Putamen (tissue), 1 donor: ENCODE data around the gene IL4I1.

Experiments used
- DNase-seq: peaks from one replicate; pipeline ENCODE4 v3.0.0-alpha.2; 2016; ENCODE audit warnings: low spot score

IL4I1 gene

DNA sequence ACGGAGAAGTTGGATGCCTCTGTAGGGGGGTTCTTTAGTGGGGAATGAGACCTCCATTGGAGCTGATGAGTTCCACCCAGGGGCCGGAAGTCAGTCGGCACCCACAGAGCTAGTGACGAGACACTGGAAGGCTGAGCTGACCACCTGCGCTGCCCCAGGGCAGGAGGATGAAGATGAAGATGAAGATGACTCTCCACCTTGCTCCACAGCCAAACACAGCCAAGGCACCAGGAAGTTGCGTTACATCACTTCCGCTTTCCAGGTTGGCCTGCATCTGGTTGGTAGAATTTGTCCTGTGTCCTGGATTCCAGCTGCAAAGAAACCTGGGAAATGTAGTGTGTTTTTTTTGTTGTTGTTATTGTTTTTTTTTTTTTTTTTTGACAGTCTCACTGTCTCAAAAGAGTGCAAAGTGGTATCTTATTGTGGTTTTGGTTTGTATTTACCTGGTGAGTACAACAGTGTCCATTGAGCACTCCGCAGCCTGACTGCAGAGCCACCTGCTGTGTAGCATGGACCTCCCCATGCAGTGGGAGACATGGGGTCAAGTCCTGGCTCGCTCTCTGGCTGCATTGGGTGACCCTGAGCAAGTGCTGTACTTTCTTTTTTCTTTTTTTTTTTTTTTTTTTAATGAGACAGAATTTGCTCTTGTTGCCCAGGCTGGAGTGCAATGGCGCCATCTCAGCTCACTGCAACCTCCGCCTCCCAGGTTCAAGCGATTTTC, 17.3 kb downstream of the IL4I1 start:
- no peak for DNase-seq

DNA sequence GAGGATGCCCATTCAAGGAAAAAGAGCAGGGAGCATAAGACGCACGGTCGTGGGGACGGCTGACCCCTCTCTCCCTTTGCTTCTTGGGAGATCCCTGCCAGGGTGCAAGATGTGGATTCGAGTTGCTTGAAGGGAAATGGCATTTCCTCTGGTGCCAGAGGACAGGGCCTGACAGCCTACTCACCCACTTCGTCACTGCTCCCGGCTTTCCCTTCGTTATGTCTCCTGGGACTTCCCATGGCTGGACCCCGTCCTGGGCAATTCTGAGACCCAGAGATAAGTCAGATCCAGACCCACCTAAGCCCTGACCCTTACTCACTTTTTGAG, 18.0 kb downstream of the IL4I1 start:
- no peak for DNase-seq

DNA sequence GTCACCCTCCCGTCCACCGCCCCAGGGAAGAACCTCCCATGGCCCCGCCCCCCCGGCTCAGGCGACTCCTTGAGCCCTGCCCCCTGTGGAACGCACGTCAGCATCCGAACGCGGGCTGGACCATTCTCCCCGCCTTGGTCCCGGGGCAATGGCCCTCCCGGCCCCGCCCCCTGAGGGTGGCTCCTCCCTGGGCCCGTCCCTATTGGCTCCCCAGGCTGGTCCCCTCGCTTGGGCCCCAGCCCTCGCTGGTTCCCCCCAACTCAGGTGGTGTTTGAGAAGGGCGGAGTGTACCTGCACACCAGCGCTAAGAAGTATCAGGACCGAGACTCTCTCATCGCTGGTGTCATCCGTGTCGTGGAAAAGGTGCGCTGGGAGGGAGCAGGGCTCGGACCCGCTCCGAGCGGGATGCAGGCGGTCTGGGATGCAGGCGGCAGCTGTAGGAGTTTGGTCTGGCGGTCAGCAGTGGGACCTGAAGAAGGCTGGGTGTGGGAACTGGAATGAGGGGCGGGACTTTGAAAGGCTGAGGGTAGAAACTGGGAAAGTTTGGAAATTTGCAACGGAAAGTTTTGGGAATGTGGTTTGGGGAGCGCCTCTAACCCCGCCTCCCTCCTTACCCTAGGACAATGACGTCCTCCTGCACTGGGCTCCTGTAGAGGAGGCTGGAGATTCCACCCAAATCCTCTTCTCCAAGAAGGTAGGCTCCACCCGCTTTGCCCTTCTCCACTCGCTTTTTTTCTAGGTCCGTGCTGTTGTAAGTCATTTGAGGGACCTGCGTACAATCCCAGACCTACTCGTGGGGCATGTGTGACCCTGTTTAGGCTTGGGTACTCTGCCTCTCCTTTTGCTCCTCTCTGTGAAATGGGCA, 18.6 kb downstream of the IL4I1 start:
- DNase-seq, result peak; percentile 98

DNA sequence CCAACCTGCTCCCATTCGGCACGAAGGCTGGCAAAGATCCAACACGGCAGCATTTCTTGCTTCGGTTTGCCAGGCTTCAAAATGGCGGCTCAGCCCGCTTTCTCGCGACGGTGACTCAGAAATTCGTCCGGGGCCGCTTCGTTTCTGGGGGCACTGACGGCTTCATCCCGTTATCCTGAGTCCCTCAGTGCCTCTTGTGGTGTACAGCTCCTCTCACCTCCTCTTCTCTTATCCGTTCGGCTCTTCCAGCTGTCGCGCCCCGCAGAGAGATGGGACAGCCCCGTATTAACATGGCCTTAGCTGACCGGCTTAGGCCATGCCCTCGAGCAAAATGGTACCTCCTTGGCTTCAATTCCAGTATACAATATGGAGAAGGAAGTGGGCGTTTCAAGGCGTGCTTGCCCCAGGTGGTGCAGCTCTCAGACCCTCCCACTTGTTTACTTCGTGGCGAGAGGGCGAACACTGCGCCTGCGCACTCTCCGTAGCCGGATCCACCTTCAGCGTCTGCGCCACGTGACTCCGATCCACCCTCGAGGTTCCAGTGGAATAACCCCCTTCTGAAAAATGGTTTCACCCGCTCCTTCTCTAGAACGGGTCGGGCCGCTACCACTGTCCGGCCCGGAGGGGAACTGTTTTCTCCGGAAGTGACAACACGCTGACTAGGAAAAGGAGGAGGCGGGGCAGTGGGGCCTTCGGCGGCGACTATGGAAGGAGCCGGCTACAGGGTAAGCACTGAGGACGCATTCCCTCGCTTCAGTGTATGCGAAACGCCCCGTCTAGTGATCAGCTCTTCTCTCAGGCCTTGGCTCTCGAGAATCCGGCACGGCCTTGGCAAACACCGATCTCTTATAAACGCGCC, 19.4 kb downstream of the IL4I1 start, which contains the start of the genes AKT1S1 and TBC1D17:
TSS of gene AKT1S1 (minus strand) at position 336 of the 859 bp plus-strand sequence. CDS start 4,060 bp downstream, outside the sequence.
TSS of gene TBC1D17 (plus strand) at position 683 of the 859 bp plus-strand sequence. CDS start at position 705, 22 bp downstream.
- peak; percentile 100 for DNase-seq

DNA sequence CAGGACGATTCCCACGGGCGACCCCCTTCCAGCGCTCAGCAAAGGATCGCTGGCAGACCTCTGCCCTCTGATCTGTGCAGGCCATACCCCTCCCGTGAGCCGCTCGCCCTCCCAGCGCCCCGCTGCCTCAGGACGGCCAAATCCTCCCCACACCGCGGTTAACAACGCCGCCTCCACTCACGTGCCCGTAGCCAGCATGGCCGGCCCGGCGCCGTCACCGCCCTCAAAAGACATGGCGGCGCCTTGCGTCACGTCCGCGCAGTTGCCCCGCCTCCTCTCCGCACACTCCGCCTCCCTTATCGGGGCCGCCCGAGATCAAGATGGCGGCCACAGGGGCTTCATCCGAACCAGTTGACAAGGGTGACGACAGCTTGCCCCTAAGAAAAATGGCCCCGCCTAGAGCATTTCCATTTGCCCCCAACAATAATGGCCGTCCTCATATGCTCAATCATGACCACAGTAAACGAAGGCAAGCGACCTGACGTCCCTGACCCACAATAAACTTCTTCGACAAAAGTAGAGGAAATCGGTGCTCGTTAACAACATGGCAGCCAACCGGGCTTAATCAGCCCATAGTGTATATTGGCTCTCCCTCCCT, 20.2 kb downstream of the IL4I1 start:
- peak; percentile 99 for DNase-seq

DNA sequence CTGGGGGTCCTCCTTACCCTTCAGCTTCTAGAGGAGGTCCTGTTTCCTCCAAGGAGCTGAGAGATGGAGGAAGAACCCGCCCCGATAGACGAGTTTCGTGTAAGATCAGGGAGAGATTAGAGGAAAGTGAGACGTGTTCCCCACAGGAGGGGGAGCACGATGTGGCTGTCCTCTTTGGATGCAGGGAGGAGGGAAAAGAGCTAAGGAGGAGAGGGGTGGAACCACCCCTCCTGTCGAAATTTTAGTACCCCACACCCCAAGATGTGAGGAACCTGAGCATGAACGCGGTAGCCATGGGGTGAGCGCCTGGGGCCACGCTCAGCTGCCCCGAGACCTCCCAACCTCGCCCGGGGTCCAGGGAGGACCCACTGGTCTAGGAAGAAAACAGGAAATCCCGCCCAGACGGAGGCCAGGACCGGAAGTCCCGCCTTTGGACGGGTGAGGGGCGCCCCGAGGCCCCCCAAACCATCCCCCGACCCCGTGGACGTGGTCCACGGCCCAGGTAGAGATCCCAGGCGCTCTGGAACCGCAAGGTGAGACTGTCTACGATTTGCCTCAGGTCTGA, 20.7 kb downstream of the IL4I1 start:
- peak; percentile 56 for DNase-seq

DNA sequence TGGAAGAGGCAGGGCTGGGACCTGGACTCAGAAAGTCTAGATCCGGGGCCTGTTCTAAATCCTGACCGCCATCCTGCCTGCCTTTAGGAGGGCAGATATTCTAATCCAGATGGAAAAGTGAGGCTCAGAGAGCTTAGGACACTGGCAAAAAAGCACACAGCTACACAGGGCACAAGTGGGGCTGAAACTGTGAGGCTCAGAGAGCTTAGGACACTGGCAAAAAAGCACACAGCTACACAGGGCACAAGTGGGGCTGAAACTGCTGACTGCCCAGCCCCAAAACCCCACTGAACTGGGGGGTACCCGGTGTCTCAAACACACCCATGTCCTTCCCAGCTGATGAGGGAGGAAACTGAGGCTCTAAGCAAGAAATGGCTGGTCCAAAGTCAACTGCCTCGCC, 21.5 kb downstream of the IL4I1 start:
- DNase-seq, result no peak

DNA sequence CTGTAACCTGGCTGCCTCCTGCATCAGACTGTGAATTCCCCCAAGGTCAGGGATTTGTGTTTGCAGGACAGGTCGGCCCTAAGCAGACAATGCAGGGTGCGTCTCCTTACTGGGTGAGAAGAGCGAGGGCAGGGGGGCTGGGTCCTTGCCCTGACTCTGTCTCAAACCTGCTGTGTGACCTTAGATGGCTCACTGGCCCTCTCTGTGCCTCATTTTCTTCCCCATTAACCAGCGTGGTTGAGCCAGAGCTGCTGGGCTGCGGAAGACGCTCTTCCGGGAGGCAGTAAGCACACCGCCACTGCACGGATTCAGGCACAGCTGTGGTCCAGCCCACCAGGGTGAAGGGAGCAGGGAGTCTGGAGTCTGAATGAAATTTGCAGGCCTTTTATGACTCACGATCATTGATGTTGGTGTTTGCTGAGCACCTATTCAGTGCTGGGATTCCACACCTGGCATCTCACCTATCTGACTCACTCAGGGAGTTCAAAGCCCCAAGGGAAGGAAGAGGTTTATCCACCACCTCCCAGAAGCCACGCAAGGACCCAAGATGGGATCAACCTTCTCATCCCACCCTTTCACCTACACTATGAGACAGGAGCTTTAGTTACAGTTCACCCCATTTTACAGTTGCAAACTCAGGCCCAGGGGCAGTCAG, 22.1 kb downstream of the IL4I1 start:
- DNase-seq, result no peak

DNA sequence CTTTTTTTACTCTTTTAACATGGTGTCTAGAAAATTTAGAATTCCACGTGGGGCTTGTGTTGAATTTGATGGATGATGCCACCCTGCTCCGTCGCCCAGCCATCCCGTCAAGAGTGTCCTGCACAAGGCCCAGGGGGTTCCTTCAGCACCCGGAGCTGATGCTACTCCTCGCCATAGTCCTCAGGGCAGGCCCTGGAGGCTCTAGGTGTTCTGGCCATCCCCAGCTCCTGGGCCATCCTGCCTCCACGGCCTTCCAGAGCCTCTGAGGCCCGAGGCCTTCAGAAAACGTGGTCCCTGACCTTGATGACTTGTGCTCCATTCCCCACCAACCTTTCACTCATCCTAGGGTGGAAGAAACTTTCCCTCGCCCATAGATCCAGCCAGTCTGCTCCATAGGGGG, 22.9 kb downstream of the IL4I1 start:
- no peak for DNase-seq

DNA sequence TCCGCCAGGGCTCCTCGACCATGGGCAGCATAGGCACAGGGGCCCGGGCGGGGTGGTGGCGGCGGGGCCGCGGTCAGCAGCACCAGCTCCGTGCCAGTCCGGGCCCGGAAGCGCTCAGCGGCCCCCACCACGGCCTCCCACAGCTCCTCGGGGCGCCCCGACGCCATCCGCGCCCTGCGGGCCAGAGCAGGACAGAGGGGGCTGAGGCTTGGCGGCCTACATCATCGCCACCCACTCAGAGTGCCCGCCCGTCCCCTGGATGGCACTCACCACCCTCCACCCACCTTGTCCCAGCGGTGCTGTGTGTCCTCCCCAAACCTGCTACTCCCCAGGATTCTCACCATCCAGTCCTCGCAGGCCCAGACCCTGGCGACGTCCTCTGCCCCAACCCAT, 23.6 kb downstream of the IL4I1 start:
- DNase-seq, result no peak

DNA sequence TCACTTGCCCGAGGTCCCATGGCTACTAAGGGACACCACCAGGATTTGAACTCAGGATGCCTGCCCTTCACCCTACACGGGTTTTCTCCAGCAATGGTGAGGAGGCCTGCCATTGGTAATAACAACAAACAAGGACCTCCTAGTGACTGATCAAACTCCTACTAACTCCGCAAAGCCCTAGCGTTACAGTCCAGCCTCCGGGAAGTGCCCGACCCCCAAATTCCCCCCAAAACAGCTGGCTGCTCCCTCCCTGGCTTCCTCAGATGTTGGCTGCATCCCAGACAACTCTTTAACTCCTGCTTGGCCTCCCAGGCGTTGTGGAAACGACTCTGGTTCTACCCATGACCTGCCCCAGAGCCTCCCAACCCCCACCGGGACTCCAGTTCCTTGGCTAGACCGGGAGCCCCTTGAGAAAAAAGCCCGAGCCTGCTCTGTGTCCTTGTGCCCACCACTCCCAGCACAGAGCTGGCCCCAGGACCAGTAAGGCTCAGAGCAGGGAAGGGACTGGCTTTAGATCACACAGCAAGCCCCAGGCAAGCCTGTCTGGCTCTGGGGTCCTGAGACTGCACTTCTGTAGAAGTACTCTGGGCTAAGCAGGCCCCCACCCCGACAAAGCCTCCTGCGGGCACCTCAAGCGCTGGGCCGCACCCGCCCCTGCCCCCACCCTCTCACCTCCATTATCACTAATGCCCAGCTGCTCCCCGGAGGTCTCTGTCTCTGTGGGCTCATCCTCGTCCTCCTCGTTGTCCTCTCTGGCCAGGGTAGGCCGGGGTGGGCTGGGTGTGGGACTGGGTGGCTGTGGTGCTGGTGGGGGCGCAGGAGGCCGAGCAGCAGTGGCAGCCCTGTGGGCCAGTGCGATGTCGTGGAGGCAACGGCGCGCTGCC, 24.2 kb downstream of the IL4I1 start:
- DNase-seq, result no peak

DNA sequence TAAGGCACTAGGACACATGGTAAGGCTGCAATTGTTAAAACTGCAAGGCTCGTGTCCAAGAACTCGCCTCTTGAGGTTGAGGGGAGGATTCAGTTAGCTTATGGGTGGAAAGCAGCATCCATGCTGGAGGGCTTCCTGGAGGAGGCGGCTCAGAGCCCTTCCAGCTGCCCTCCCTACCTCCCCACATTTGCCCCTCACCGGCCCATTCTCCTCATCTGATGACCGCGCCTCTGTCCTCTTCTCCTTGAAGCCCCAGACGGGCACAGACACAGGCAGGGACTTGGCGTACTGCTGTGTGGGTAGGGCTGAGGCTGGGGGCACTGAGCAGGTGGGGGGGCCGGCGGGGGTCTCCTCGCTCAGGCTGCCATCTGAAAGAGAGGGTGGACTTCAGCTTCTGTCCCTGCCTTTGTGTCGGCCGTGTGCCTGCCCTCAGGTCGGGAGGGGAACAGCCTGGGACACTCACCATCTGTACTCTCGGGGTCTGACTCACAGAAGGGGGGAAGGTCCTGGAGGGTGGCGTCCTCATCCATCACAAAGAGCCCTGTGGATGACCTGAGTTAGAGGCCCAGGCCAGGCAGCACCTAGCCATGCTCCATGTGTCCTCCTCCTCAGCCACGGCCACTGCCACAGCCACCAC, 25.2 kb downstream of the IL4I1 start:
- DNase-seq, result no peak

DNA sequence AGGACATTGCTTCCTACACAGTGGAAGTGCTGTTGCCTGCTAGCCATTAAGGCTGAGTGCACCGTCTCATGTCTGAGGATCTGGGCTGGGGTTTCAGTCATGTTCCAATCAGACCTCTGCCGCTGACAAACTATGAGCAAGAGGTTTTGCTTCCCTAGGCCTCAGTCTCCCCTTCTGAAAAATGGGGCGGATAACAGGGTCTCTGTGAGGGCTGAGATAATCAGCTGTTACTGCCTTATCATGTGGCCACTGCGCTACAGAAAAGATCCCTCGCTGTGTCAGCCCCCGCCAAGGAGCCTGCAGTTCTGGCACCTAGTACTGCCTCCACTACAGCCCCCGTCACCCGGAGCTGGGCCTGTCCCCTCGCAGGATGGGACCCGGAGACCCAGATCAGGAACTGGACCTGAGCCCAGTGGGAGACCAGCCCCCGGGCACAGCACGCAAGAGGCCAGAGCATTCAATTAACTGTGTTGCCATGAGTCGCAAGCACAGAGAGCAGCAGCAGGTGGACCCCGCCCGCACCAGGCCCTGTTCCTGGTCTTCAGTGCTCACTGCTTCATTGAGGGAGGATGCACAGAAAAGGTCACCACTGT, 26.3 kb downstream of the IL4I1 start:
- no peak for DNase-seq

DNA sequence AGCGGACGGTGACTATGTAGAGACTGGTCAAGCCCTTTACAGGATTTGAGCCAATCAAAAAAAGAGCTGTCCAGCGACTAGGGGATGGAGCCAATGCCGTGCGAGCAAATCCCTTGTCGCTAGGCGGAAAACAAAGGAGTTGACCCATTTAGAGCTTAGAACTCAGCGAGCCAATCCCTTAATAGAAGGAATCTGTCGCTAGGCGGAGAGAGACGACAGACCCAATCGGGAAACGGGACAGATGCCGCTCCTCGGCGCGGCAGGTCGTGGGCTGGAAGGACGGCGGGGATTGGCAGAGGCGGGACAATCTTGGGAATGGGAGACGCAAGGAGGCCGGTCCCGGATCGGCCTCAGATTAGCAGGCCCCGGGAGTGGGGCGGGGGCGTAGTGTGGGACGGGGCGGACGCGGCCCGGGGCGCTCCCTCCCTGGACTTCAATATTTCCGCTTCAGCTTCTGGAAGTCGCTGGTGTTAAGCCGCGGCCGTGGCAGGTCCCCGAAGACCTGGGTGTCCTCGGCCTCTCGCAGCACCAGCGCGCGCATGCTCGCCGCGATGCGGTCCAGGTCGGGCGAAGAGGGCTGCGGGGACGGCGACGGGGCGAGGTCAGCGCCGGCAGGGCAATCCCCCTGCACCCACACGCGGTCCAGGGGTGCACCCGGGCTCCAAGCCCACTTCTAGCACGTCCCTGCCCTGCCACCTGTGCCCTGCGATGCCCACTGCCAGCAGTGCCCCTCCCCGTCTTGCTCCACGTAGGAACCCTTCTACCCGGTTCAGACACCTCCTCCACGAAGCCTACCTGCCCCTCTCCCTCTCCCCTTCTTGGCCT, 27.0 kb downstream of the IL4I1 start:
- peak; percentile 100 for DNase-seq

DNA sequence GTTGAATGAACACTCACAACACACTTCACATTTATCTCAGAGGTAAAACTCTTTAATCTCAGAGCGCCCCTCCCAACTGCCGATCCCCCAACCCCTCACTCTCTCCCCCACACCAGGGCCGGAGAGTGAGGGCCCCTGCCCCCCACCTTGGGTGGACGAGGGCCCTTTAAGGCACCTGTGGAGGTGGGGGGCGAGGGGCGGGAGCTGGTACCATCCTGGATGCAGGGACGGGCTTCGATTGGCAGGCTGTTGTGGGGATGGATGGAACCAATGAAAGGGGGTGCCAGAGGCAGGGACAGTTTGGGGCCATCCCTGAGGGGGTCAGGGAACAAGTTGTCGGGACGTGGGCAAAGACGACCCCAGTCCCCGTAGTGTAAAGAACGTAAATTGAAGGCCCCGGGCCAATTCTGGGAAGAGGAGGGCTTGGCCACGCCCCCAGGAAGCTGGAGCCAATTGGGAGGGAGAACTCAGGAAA, 27.6 kb downstream of the IL4I1 start:
- no peak for DNase-seq

DNA sequence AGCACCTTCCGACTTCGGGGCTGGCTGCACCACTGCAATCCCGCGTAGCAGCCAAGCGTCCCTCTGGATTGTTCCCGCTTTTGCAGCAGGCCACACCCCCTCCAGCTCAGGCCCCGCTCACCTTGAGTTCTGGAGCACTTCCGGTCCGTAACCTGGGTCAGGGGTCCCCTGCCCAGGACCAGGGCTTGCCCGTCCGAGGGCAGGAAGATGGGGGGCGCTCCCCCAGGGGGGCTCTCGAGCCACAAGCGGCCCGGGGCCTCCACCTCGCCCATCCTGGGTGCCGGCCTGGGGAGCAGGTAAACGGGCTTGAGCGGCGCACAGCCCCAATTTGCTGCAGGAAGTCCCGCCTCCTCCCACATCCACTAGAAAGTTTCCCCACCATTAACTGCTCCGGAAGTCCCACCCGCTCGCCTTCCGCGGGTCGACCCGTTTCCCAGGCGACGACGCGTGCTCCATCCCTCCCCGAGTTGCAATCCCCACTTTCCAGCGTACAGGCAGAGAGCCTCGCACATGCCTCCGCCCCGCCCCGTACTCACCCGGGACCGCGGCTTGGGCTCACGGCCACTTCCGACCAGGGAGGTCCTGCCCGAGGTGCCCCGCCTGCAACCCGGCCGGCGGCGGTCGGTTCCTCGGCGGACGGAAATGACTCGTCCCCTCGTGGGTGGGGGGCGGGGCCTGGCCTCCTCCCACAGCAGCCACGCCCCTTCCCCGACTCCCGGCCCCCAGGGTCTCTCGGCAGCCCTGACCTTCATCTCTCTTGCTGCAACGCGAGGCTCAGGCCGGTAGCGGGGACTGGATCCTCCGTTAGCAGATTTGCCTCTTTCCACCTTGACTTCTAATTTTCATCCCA, 29.5 kb downstream of the IL4I1 start, which contains the start of gene PNKP:
TSS of gene PNKP (minus strand) at position 644 of the 850 bp plus-strand sequence. CDS start at position 272, 372 bp downstream.
- peak; percentile 92 for DNase-seq

DNA sequence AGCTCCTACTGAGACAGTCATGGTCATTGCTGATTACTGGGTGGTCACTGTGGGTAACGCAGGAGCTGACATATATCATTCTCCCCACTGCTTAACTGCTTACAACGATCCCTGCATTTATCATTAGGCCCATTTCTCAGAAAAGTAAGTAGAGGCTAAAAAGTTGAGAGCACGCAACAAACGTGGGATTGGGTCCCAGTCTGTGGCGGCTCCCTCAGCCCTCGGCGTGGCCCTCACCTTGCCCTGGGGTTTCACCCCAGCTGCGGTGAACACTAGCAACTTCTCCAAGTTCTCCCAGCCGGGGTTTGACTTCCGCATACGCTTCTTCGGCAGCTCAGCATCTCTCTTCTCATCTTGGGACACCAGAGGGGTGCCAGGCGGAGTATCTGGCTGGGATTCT, 31.8 kb downstream of the IL4I1 start:
- no peak for DNase-seq
